Adipose tissue (tissue), 3 donors: ENCODE results near the gene TYW1B. TPM values are rescaled to one million over a fixed set of nuclear protein-coding genes. Genes with fewer than 3 reads are reported as not detected.
"Not testable (repeated sequence)": the region's sequence is repeated elsewhere in the genome, so short reads cannot be mapped to it uniquely, and the experiment has no call there.

ENCODE experiments used
- H3K27ac ChIP-seq: one replicate; pipeline ENCODE4 v1.5.1; 2013; ENCODE audit warnings: low read depth, low read length
- WGBS, 3 donors: extraction: QIAGEN DNeasy Blood & Tissue Kit; methylation state at CpG; one replicate each; pipeline ENCODE4 v1.1.7; 2013; 5-methylcytosine and 5-hydroxymethylcytosine counted together
- polyA plus RNA-seq, 3 donors: library from polyadenylated mRNA; stranded (reverse); fragments of 200-250 nt; gene quantifications; one replicate each; pipeline ENCODE4 v1.2.3, GENCODE V29; 2013
- donor health status: healthy with polysubstance abuse.
- donor health status: Bipolar disorder and iron deficiency.
- donor health status: healthy.

TYW1B gene
- polyA plus RNA-seq, 3 donors: 0.56 to 2.5 (median 0.79) TPM

DNA sequence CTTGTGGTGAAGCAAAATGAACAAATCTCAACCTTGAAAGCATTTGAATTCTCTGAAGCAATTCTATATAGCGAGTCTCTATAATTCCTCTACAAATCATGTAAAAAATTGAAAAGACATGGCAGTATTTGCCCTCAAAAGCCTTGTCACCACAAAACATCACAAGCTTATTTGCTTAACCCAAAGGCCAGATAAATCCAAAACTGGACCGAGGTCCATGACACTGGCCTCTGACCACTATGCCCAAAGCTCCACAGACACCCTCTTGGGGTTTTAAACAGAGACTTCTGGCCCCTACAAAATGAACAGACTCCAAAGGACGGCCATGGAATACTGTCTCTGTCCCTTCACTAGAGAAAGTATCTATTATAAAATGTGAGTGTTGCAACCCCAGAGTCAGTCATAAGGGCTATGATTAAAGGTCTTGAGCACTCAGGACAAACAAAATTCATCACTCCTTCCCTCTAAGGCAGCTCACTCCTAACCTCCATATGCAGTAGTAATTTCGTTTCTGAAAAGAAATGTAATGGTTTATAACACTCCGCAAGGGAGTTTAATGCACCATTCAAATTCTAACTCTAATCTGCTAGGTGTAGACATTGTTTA, 47.6 kb downstream of the TYW1B start:
- 76 to 87% (median 85%) methylated on average over 5 of the region's 5 CpGs for WGBS, 3 donors
- not testable (repeated sequence) for H3K27ac ChIP-seq

DNA sequence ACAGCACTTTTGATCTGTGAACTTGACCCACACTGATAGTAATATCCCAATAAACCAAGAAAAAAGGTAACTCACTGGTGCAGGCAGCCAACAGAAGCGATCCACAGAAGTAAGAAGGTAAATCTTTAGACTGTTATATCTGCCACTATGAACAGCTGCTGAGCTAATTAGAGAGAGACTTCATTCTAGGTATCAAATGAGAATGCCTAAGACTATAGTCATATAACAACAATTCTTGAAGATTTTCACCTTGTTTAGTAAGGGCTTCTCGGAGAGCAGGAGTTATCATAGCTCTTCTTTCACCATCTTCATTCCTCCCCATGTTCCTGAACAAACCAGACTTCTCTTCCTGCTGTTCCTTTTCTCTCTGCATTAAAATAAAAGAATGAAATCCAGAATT, 50.8 kb downstream of the TYW1B start:
- 84 to 100% (median 100%) methylated on average over 2 of the region's 2 CpGs for WGBS, 3 donors

DNA sequence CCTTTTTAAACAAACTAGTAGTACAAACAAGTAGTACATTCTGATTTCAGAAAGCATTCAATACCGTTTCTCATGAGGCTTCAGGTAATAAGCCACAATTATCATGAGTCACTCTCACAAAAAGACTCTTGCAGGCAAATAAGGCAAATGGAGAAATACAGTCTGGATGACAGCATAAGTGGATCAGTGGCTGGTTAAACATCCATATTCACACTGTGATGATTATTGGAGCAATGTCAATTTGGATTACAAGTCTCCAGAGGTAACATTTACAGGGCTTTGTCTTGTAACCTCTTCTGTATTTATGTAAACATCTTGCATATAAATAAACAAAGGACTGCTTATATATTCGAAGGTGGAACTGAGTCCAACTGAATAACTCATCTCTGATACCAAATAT, 55.4 kb downstream of the TYW1B start:
- H3K27ac ChIP-seq: not testable (repeated sequence)
- 77 to 79% (median 78%) methylated on average over 1 to 2 of the region's 2 CpGs for WGBS, 3 donors

More for the DNA sequence above, 50.8 kb downstream of the TYW1B start:
- not testable (repeated sequence) for H3K27ac ChIP-seq

DNA sequence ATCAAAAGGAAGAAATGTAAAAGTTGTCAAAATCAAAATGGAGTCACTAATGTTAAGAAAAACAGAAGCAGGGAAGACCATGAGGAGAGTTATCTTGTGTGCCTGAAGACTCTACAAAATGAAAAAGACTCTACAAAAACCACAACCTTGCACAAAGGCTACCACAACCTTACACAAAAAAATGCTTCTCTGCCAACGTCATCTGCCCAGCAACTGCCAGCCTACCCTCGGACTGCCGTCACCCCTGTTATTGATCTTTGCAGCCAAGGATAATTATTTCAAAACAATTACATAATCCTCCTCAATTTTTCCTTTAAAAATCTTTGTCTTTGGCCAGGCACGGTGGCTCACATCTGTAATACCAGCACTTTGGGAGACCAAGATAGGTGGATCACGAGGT, 61.0 kb downstream of the TYW1B start:
- H3K27ac ChIP-seq: not testable (repeated sequence)
- WGBS, 3 donors: 92 to 93% (median 92%) methylated on average over 5 of the region's 5 CpGs

DNA sequence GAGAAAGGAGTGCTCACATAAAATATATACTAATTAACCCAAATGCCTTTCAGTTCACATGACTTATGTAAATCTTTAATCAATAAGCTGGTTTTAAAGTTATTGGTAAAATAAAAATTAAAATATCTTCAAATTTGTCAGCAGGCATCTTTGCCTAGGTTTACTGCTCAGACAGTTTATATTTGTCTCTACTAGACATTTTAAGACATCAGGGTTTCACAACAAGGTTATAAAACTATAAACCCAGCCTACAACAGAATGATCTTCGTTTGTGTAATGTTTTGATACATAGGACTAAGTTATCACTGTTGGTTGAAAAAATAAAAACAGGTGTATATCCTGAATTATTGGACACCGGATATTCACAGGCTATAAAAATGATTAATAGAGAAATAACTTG, 67.4 kb downstream of the TYW1B start:
- 91 to 95% (median 91%) methylated on average over 2 of the region's 2 CpGs for WGBS, 3 donors
- no peak overlapping the region for H3K27ac ChIP-seq

DNA sequence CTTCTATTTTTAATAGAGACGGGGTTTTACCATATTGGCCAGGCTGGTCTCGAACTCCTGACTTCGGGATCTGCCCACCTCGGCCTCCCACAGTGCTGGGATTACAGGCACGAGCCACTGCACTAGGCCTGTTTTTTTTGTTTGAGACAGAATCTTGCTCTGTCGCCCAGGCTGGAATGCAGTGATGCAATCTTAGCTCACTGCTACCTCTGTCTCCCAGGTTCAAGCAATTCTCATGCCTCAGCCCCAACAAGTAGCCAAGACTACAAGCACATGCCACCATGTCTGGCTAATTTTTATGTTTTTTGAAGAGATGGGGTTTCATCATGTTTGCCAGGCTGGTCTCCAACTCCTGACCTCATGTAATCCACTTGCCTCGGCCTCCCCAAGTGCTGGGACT, 73.7 kb downstream of the TYW1B start:
- H3K27ac ChIP-seq: no peak overlapping the region
- 90 to 94% (median 91%) methylated on average over 7 of the region's 7 CpGs for WGBS, 3 donors

DNA sequence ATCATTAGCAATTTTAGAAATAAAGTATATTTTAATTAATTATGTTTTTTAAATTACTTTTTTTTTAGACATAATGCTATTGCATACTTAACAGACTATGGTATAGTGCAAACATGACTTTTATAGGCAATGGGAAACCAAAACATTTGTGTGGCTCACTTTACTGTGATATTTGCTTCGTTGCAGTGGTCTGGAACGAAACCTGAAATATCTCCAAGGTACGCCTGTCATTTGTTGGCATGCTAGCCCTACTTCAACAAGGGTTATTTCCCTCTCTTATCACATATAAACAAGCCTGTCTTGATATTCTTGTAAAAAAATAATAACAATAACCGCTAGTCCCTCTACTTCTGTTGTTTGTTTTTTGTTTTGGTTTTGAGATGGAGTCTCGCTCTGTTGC, 74.2 kb downstream of the TYW1B start:
- H3K27ac ChIP-seq: no peak overlapping the region
- WGBS, 3 donors: 73 to 95% (median 82%) methylated on average over 5 of the region's 5 CpGs

DNA sequence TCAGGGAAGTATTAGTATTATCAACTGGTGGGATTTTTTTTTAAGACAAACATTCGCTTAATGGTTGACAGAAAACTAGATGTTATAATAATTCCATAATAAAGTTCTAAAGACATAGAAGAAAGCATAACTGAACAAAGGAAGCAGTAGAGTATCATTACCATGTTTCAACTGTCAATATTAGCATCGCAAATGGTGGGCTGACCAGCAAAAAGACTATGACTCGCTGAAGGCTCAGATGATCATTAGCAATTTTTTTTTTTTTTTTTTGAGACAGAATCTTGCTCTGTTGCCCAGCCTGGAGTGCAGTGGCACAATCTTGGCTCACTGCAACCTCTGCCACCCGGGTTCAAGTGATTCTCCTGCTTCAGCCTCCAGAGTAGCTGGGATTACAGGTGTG, 74.8 kb downstream of the TYW1B start:
- H3K27ac ChIP-seq: not testable (repeated sequence)
- WGBS, 3 donors: 97 to 98% (median 97%) methylated on average over 4 of the region's 4 CpGs

DNA sequence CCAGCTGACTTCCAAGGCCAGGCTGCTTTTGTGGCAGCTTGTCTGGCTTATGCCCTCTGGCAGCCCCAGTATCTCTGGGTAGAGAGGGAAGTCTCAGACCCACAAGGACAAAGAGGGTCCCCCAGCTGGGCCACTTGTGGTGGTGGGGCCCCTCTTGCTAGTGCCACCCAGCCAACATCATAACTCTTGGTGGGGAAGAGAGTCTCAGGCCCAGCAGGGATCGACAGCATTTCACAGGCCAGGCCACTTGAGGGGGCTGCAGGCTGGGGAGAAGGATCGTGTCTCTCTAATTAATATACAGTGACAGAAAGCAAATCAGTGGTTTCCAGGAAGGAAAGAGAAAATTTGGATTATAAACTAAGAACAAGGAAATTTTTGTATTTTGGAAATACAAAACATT, 76.0 kb downstream of the TYW1B start:
- H3K27ac ChIP-seq: no peak overlapping the region
- 90 to 95% (median 92%) methylated on average over 2 of the region's 2 CpGs for WGBS, 3 donors

DNA sequence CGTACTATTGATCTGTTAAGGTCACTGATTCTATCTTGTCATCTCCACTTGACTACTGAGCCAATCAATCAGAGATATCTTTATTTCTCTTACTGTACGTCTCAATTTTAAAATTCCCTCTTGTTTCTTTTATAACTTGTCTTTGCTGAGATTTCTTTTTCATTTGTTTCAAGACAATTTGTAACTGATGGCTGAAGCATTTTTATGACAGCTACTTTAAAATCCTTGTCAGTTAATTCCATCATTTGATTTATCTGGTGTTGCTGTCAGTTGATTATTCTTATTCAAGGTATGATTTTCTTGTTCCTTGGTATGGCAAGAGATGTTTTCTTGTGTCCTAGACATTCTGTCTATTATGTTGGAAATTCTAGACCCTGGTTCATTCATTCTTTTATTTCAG, 76.6 kb downstream of the TYW1B start:
- WGBS, 3 donors: 97 to 99% (median 97%) methylated on average over 2 of the region's 2 CpGs
- H3K27ac ChIP-seq: no peak overlapping the region

DNA sequence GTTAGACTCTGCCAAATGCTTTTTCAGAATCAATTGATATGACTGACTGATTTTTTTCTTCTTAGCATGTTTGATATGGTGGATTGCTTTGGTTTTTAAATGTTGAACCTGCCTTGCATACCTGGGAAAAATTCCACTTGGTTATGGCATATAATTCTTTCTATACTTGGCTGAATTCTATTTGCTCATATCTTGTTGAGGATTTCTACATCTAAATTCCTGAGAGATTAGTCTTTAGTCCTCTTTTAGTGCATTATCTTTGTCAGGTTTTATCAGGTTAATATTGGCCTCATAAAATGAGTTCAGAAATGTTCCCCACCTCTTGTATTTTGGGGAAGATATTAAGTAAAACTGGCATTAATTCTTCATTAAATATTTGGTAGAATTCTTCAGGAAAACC, 79.4 kb downstream of the TYW1B start:
- H3K27ac ChIP-seq: not testable (repeated sequence)

DNA sequence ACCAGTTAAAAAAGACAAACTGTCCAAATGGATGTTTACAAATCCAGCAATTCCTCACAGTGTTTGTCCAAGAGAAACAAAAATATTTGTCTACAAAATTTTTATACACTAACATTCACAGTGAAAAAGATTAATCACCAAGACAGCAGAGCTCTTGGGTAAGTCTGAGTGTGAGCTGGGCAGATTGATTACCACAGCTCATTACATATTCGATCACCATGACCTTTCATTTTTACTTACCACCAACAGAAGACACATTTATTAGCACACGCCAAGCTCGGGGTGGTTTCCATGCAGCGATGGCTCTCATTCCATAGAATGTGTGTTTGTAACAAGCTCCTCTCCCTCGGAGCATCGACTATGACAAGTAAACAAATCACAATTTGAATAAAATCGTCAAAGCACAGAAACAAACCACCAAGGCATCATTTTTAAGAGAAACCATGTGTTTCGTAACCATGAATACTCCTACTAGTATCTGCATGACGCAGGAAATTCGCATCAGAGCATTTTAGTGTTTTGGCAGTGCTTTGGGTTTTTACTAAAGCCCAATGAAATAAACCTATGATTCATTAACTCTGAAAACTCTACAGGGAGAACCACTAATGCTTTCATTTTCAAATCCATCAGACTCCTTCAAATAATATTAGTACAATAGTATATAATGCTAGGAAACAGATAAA, 83.6 kb downstream of the TYW1B start:
- WGBS, 3 donors: 61 to 72% (median 67%) methylated on average over 10 of the region's 10 CpGs
- not testable (repeated sequence) for H3K27ac ChIP-seq

DNA sequence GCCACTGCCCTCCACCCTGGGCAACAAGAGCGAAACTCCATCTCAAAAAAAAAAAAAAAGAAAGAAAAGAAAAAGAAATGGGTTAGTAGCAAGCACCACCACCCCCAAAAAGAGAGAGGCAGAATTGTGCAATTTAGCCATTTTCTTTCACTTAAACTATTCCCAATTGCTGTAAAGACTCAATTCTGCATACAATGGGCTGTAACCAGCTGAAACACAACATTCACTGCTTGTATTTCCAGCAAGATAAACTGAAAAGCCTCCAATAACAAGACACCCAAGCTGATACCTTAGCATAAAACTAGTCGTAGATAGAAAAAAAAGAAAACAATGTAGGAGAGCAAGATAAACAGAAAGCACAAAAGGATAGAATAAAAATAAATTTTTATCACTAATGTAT, 84.2 kb downstream of the TYW1B start:
- H3K27ac ChIP-seq: not testable (repeated sequence)
- whole genome bisulfite sequencing, 3 donors: 78 to 95% (median 90%) methylated on average over 1 to 2 of the region's 2 CpGs

DNA sequence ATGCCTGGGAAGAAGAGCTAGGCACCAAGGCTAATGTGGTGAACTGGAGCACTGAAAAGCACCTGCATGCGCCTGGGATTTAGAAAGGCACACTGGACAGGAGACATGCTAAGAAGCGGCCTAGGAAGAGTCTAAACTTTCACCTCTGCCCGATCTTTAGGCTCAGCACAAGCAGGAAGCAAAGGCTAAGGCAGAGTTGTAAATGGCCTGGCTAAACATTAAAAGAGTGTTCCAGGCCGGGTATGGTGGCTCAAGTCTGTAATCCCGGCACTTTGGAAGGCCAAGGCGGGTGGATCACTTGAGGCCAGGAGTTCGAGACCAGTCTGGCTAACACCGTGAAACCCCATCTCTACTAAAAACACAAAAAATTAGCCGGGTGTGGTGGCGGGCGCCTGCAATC, 88.3 kb downstream of the TYW1B start:
- WGBS, 3 donors: 95 to 99% (median 96%) methylated on average over 6 to 8 of the region's 11 CpGs
- H3K27ac ChIP-seq: not testable (repeated sequence)

DNA sequence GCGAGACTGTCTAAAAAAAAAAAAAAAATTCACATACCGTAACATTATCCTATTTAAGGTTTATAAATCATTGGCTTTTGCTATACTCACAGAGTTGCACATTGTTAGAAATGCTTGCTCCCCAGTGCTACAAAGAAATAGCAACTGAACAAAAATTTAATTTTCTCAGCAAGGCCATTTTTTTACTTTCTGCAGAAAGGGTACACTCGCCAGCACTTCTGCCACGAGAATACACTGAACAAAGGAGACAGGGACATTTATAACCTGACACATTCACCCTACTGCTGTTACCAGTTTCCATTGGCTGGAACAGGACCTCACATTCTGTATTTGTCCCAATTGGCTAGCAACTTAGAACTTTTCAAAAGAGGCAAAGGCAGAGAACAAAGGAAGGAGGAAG, 92.1 kb downstream of the TYW1B start:
- WGBS, 3 donors: 63 to 92% (median 87%) methylated on average over 3 to 4 of the region's 4 CpGs
- H3K27ac ChIP-seq: not testable (repeated sequence)

DNA sequence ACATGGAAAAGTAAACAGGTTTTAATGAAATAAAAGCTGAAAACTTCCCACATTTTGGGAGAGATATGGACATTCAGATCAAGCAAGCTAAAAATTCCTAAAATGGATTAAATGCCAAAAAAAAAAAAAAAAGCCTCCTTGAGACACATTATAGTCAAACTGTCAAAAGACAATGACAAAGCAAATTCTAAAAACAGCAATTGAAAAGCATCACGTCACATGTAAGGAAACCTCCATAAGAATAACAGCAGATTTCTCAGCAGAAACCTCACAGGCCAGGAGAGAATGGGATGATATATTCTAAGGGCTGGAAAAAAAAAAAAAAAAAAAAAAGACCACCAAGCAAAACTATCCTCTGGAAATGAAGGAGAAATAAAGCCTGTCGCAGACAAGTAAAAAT, 97.2 kb downstream of the TYW1B start:
- WGBS, 3 donors: 85 to 95% (median 91%) methylated on average over 2 of the region's 2 CpGs
- H3K27ac ChIP-seq: not testable (repeated sequence)

DNA sequence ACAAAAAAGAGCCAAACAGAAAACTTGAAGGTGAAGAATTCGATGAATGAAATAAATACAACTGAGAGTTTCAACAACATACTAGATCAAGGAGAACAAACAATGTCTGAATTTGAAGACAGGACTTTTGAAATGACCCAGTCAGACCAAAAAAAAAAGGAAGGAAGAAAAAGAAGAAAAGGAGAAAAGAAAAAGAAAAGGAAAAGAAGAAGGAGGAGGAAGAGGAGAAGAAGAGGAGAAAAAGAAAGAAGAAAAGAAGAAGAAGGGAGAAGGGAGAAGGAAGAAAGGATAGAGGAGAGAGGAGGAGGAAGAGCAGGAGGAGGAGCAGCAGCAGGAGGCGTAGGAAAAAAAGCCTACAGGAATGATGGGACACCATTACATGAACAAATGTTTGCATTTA, 97.6 kb downstream of the TYW1B start:
- H3K27ac ChIP-seq: not testable (repeated sequence)
- 90 to 98% (median 96%) methylated on average over 2 of the region's 2 CpGs for WGBS, 3 donors

DNA sequence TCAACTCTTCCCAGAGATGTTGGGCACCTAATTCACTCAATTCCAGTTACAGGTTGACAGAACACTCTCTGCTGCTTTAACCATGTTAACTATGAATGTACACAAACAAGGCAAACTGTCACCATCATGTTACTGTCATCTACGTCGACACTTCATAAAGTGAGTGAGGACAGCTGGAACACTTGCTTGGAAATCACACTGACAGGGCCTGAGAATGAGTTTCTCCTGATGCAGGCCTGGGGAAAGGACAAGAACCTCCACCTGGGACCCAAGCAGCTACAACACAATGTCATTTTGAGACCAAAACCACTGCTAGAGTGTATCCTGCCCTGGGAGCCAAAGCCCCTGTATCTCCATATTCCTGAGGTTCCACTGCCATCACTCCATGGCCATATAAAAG, 98.9 kb downstream of the TYW1B start:
- WGBS, 3 donors: 86 to 98% (median 95%) methylated on average over 2 of the region's 2 CpGs
- H3K27ac ChIP-seq: not testable (repeated sequence)

DNA sequence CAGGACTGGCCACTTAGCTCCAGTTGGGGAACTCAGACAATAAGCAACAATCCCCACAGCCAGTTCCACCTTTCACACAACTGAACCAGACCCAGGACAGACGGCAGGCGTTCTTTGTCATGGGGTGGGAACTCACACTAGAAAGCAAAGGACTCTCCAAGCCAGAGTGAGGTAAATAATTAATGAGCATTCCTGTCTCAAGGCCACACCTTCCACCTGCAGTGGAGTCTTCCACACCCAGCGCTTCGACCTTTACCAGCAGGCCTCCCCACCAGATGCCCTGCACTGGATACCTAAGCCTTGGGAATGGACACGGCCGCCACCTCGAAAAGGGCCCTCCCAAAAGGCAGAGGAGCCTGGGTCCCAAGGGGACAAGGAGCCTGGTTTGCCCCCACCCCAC, 105.3 kb downstream of the TYW1B start:
- WGBS, 3 donors: 45 to 95% (median 85%) methylated on average over 7 of the region's 7 CpGs
- not testable (repeated sequence) for H3K27ac ChIP-seq

DNA sequence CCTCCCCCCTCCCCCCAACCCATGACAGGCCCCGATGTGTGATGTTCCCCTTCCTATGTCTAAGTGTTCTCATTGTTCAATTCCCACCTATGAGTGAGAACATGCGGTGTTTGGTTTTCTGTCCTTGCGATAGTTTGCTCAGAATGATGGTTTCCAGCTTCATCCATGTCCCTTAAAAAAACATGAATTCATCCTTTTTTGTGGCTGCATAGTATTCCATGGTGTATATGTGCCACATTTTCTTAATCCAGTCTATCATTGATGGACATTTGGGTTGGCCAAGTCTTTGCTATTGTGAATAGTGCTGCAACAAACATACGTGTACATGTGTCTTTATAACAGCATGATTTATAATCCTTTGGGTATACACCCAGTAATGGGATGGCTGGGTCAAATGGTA, 107.1 kb downstream of the TYW1B start:
- WGBS, 3 donors: 93 to 97% (median 95%) methylated on average over 3 to 4 of the region's 4 CpGs
- not testable (repeated sequence) for H3K27ac ChIP-seq
